ENCODE measurements around the gene NUP188. TPM values are rescaled to one million over a fixed set of nuclear protein-coding genes. Genes with fewer than 3 reads are reported as not detected.

The NUP188 gene
- total and polyA plus RNA-seq, 2 of the 4 experiments (the other 2 are of a cell fraction), result 53.0 to 59.1 TPM

- WGBS, 2 experiments (ENCODE audit: extremely low coverage in 2 of 2, insufficient read length in 1 of 2), result 100% methylated on average over 1 of the region's 11 CpGs; no CpG with 5 or more reads in 1 of the 2 experiments
- ATAC-seq (ENCODE audit: low read depth), result no peak
These were observed 66.2 kb downstream of the NUP188 start for GRCh38 chr9:129013674-129014073.

More at GRCh38 chr9:129013674-129014073, 66.2 kb downstream of the NUP188 start:
- Histone ChIP-seq H3K27me3 (ENCODE audit: control insufficient read depth, insufficient read depth, low read length) (no peaks in the 10 kb centered on the region), H2AK9ac (replicated peaks; ENCODE audit: low read depth, low read length, poor library complexity) (no peak overlapping the region), H3K79me1 (ENCODE audit: low read depth in 1 of 2, low read length in 2 of 2) (peaks cover 0 to 10% of the 10 kb centered on the region in 2 experiments; a peak in 1 of 4 replicates), H3K4me2 (ENCODE audit: low read depth, low read length) (no peak overlapping the region), H2AK5ac (ENCODE audit: low read depth, low read length) (no peak overlapping the region), H2BK120ac (ENCODE audit: low read depth, low read length) (no peak overlapping the region), H4K5ac (ENCODE audit: low read depth, low read length) (no peak overlapping the region), H3K9me1 (ENCODE audit: insufficient read depth, low read length) (no peaks in the 10 kb centered on the region), H2BK15ac (ENCODE audit: low read depth, low read length) (no peak overlapping the region), H2AFZ (replicated peaks; ENCODE audit: low read length, poor library complexity) (no peak overlapping the region), H3K9ac (ENCODE audit: low read depth, low read length) (no peak overlapping the region), H4K8ac (ENCODE audit: low read depth in 2 of 2, low read length in 2 of 2) (no peak overlapping the region), H3K36me3 (ENCODE audit: control insufficient read depth, insufficient read depth, low read length) (peaks cover 28% of the 10 kb centered on the region), H2BK5ac (ENCODE audit: low read depth, low read length, poor library complexity, severe bottlenecking) (no peak overlapping the region), H3K4me3 (ENCODE audit: insufficient read depth, low read depth, low read length) (no peak overlapping the region), H3K14ac (replicated peaks; ENCODE audit: low read depth, low read length) (no peak overlapping the region), H4K20me1 (ENCODE audit: insufficient read depth, low read length) (peaks cover 7% of the 10 kb centered on the region), H3K9me3 (ENCODE audit: control insufficient read depth, insufficient read depth, low read length) (no peaks in the 10 kb centered on the region), H3K4me1 (ENCODE audit: control insufficient read depth, insufficient read depth, low read length) (no peaks in the 10 kb centered on the region), H2BK20ac (ENCODE audit: low read depth, low read length) (no peak overlapping the region), H3K27ac (ENCODE audit: insufficient read depth, low read length) (no peak overlapping the region), H4K91ac (ENCODE audit: insufficient read depth, low read depth, low read length) (no peak overlapping the region), H3K23ac (ENCODE audit: low read depth, low read length) (no peak overlapping the region), H3K4ac (ENCODE audit: low read depth, low read length) (no peak overlapping the region), H3K56ac (ENCODE audit: extremely low read depth, insufficient read depth, low read length) (no peak overlapping the region), H3K18ac (ENCODE audit: low read depth, low read length) (no peak overlapping the region)
- in situ Hi-C loops (cut with MboI; ENCODE audit: low sequenced_read_pairs), result no loop called here
- TF ChIP-seq MXI1 (IDR thresholded peaks at IDR 0.05; ENCODE audit: borderline replicate concordance, low read depth, low read length) (no peak), BHLHE40 (IDR thresholded peaks at IDR 0.05; ENCODE audit: low read depth, low read length) (no peak), RCOR1 (IDR thresholded peaks at IDR 0.05; ENCODE audit: insufficient replicate concordance, low read length) (no peak), CTCF (conservative IDR thresholded peaks at IDR 0.05; ENCODE audit: low read depth, low read length) (no peak), MAFK (IDR thresholded peaks at IDR 0.05; ENCODE audit: low read depth, low read length) (no peak)
- POLR2A ChIA-PET (ENCODE audit: unreplicated experiment), result no interaction called here
- no peak for DNase-seq
- BruUV-seq (replicated peaks), result no TSS peak
- dilution Hi-C loops (cut with HindIII; ENCODE audit: low sequenced_read_pairs, unreplicated experiment), result no loop called here
- CTCF ChIA-PET, result interaction anchor here (0.9 kb wide), 1 partner anchor 17 kb away, joined by 3 read pairs; no protein-coding TSS in a partner anchor
- intact Hi-C loops (cut with micrococcal nuclease), result no loop called here
